OCI-LY1 (cell line): ENCODE results near the gene RPL19.

Experiments
- CTCF ChIP-seq: fragments of 200-600 bp; sonication (generic), shearing (Covaris generic); IDR thresholded peaks from 2 replicates; pipeline ENCODE4 v1.5.1; 2017; ENCODE audit warnings: mild to moderate bottlenecking, antibody characterized with exemption, low read length, moderate library complexity, mixed read lengths
- EZH2 ChIP-seq: fragments of 200-600 bp; sonication (generic), shearing (Covaris generic); IDR thresholded peaks from 2 replicates; pipeline ENCODE4 v1.8.0; 2017; ENCODE audit warnings: borderline replicate concordance, mixed run types, mild to moderate bottlenecking, antibody characterized with exemption, low read length, moderate library complexity, mixed read lengths

- no peak for TF ChIP-seq CTCF
- no peak for TF ChIP-seq EZH2
Observed at GRCh38 chr17:39165178-39165840, 34.8 kb upstream of the RPL19 start.
